ENCODE measurements around the gene ARL15.
"Not testable (repeated sequence)": the region's sequence is repeated elsewhere in the genome, so short reads cannot be mapped to it uniquely, and the experiment has no call there.

GRCh38 chr5:53836851-53837430 is 473.4 kb downstream of the ARL15 start:
- TF ChIP-seq CTCF (IDR thresholded peaks at IDR 0.05; ENCODE audit: low read depth, low read length, missing input control); RAD21 (IDR thresholded peaks at IDR 0.05); TAF1 (conservative IDR thresholded peaks at IDR 0.05); ZBTB33 (IDR thresholded peaks at IDR 0.05); SP1 (IDR thresholded peaks at IDR 0.05); NR2F2 (IDR thresholded peaks at IDR 0.05); JUND (IDR thresholded peaks at IDR 0.05); YY1 (IDR thresholded peaks at IDR 0.05): not testable (repeated sequence)

Measured in liver (tissue), 3 donors.